Stimulated activated CD4-positive, alpha-beta T cell treated with anti-CD3 and anti-CD28 coated beads, TNF-alpha, amount 100 ng/mL, for 48 hours (primary cell): ENCODE measurements around the gene SERPINB1.
A peak's percentile ranks its signal among the peaks of the same experiment; 100 is the strongest.
"Not testable (repeated sequence)": the region's sequence is repeated elsewhere in the genome, so short reads cannot be mapped to it uniquely, and the experiment has no call there.

Experiments
- DNase-seq, 3 donors: peaks; one replicate each; pipeline ENCODE4 v3.0.0-alpha.2; 2020; ENCODE audit warnings: low read depth in 3 of 3

The SERPINB1 gene

DNA sequence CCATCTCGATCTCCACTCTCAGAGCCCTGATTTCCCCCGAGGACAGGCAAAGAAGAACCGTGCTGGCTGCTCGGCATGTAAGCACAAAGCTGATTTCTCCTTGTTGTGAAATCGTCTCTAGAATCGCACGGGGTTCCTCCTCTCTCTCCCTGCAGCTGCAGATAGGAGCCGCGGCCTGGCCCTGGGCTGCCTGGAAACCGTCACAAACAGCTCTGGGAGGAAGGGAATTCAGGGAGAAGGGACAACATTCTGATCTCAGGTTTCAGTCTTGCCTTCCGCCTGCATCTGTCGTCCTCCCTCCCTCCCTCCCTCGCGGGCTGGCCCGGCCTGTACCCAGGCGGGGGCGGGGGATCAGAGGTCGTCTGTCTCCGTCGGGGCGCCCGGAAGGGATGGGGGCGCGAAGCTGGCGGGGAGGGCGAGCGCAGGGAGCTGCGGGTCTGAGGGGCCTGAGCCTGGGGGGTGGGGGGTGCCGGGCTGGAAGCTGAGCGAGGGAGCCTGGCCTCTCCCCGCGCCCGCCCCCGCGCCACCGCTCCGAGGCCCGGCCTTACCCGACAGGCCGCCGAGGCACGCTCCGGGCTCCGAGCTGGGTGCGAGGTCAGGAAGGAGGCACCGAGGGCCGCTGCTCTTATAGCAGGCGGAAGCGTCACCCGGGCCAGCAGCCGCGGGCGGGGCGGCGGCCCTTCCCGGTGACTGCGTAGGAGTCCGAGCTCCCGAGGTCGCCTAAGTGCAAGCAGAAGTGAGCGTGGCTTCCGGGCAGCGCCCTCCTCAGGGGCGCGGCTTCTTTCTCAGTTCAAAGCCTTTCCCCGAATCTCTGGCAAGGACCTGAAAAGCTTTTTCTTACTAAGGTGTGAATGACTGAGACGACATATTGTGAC lies at the start of gene SERPINB1:
SERPINB1 (minus strand) TSS at position 600 of the 875 bp plus-strand sequence. CDS start 1,277 bp downstream, outside the sequence.
- DNase-seq, result peak; percentile 74 to 89 (median 79)

DNA sequence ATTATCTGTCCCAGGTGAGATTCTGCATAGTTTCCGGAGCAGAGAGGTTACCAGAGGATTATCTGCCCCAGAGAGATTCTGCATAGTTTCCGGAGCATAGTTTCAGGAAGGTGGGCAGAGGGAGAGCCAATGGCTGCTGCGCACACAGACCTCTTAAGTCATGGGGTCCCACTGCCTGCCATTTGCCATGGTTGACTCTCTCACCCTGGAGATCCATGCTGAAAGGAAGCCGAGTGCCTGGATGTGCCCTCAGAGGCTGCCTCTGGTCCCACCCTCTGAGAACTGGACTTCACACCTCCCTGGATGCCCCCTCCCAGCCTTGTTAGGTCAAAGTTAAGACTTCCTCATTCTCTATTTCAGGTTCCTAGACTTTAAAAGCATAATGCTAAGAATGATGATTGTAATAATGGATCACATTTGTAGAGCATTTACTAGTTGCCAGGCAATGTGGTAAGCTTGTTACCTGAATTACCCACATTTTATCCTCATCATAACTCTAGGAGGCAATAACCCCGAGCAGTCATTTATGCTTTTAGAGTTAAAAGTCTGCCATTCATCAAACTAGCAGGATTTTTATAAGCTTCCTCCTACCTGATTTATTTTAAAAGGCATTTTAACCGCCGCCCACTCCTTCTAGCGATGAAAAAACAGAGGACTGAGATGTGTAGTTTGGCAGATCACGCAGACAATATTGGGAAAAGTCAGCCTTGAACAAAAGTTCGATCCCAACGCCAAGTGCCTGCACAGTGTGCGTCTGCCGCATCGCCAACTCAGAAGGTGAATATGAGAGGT lies 49.5 kb upstream of the SERPINB1 start:
- DNase-seq, result no peak

DNA sequence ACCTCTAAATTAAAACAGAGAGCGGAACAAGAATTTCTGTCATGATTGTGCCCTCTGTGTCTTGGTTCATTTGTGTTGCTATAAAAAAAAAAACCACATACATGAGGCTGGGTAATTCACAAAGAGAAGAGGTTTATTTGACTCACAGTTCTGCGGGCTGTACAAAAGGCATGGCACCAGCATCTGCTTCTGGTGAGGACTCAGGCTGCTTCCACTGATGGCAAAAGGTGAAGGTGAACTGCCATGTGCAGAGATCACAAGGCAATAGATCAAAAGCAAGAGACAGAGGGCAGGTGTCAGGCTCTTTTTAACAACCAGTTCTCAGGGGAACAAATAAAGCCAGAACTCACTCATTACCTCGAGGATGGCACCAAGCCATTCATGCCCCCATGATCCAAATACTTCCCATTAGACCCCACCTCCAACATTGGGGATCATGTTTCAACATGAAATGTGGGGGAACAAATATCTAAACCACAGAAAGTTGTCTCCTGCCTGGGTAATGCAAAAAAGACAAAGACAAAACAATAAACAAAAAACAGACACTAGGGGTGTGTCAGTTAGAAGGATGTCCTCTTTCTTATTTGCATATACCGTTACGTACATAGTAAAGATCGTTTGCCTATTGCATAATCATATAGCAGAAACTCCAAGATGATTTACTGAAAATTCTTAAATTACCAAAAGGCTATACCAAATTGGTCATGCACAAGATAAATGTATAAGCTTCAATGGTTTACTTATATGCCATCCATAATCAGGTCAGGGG lies 44.5 kb upstream of the SERPINB1 start:
- no peak for DNase-seq

DNA sequence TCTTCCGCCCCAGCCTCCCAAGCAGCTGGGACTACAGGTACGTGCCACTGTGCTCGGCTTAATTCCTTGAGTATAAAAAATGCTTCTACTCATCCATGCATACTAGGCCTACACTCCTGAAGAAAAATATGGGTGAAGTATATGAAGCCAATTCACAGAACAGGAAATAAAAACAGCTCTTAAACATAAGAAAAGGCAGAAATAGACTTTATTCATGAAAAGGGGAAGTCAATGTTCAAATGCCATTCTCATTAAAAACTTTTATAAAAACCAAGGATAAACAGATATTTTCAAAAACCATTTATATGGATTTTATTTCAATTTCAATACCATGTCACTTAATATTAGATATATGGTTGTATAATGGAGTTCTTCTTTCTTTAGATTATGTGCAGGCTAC lies 43.1 kb upstream of the SERPINB1 start:
- DNase-seq, result no peak

DNA sequence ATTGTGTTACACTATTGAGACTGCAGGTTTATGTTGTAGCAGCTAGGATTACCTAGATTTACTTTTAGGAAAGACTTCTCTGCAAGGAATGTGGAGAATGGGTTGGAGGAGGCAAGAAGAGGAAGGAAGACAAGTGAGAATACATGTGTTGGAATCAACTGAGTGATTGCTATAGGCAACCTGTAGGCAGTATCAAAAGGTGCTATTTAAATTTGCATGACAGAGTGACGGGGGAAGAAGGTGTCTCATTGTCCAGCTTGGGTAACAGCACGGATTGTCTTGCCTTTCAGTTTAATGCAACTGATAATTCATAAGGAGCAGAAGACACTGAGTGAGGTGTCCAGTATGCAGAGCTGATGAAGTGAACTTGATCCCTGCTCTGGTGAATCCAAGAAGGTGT lies 42.0 kb upstream of the SERPINB1 start:
- DNase-seq, result no peak

DNA sequence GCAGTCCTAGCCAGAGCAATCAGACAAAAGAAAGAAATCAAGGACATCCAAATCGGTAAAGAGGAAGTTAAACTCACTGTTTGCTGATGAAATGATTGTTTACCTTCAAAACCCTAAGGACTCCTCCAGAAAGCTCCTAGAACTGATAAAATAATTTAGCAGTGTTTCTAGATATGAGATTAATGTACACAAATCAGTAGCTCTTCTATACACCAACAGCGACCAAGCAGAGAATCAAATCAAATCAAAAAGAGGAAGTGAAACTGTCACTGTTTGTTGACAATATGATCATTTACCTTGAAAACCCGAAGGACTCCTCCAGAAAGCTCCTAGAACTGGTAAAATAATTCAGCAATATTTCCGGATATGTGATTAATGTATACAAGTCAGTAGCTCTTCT lies 39.8 kb upstream of the SERPINB1 start:
- no peak for DNase-seq

DNA sequence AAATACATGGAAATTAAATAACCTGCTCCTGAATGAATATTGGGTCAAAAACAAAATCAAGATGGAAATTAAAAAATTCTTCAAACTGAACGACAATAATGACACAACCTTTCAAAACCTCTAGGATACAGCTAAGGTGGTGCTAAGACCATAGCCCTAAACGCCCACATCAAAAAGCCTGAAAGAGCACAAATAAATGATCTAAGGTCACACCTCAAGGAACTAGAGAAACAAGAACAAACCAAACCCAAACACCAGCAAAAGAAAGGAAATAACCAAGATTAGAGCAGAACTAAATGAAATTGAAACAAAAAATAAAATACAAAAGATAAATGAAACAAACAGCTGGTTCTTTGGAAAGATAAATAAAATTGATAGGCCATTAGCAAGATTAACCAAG lies 38.5 kb upstream of the SERPINB1 start:
- not testable (repeated sequence) for DNase-seq

DNA sequence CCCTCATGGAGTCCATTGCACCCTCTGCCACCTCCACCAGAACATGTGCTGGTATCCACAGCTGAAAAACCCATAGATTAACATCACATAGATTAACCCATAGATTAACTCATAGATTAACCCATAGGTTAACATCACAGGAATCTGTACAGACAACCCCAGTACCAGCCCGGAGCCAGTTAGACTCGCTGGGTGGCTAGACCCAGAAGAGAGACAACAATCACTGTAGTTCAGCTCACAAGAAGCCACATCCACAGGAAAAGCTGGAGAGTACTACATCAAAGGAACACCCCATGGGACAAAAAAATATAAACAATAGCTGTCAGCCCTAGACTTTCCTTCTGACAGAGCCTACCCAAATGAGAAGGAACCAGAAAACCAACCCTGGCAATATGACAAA lies 36.3 kb upstream of the SERPINB1 start:
- DNase-seq, result no peak

DNA sequence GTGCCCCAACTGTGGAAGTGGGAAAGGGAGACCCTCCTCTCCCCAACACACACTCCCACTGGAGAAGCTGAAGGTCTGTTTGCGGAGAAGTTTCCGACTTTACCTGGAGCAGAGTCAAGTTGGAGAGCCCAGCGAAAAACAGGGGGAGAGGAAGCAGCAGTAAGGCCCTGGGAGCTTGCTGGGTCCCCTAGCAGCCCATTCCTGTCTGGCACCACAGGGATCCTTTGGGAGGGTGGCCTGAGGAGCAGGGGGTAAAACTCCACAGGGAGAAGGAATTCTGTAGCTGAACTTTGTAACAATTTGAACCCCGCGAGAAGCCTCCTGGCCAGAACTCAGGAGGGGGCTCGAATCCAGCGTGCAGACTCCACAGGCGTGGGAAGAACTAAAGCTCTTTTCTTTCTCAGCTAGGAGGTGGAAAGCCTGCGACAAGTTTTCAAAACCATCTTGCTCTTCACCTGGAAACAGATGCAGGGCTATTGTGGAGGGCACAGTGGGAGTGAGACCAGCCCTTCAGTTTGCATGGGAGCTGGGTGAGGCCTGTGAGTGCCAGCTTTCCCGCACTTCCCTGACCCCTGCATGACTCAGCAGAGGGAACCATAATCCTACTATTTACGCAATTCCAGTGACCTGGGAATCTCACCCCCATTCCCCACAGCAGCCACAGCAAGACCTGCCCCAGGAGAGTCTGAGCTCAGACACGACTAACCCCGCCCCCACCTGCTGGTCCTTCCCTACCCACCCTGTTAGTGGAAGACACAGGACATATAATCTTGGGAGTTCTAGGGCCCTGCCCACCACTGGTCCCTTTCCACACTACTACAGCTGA lies 35.6 kb upstream of the SERPINB1 start:
- DNase-seq, result no peak

DNA sequence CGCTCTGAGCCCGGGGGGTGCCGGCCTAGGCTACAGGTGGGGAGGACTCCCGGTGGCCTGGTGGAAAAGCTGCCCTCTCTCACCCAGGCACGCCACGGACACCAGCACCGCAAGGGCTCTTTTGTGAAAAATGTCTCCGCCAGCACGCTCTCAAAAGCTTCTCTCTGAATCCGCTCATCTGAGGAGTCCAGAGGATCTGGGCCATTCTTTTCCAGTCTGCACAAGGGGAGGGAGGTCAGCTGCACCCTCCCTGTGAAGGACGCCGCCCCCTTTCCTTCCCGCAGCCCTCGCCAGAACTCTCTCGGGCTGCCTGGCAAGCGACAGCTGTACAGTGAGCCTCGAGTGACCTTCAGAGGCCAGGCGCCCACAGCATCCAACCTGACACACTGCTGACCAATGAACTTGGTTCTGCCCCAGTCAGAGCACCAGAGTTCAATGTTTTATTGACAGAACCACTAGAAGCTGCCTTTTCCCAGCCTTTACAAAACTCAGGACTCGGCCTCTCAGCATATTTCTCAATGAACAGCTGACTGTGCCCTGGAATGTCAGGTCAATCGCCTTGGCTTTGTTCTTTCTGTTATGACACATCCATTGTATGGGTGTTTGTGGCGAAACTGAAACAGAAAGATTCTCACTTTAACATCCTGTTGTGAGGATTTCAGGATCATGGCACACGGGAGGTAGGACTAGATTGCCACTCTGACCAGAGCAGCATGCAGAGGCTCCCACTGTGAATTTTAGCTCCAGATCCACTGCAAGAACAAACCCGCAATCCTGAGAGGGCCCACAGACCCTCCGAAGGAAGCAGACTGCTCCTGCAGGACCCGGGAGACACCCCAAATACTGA lies 34.8 kb upstream of the SERPINB1 start:
- no peak for DNase-seq

DNA sequence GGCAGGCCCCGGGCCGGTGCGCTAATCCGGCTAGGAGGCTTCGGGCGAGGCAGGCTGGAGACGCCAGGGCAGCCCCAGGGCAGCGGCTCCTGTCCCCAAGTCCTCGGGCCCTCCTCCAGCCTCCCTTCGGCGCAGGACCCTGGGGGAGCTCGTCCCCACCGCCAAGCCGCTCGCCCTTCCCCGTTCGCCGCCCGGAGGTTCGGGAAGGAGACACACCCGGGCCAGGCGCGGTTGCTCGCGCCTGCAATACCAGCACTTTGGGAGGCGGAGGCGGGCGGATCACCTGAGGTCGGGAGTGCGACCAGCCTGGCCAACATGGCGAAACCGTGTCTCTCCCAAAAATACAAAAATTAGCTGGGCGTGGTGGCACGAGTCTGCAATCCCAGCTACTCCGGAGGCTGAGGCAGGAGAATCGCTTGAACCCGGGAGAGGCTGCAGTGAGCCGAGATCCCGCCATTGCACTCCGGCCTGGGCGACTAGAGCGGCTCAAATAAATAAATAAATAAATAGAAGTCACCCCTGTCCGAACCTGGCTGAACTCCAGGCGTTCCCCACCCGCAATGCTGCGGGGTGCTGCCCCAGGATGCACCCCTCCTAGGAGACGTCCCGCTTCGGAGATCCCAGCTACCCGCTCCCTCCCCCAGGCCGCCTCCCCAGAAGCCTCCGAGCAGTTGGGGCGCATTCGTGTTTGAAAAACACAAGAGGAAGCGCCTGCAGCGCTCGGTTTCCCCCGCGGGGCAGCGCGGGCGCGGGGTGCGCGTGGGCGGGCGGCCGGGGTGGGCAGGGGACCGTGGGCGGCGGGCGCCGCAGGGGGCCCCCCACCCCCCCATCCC lies 33.9 kb upstream of the SERPINB1 start:
- no peak for DNase-seq

DNA sequence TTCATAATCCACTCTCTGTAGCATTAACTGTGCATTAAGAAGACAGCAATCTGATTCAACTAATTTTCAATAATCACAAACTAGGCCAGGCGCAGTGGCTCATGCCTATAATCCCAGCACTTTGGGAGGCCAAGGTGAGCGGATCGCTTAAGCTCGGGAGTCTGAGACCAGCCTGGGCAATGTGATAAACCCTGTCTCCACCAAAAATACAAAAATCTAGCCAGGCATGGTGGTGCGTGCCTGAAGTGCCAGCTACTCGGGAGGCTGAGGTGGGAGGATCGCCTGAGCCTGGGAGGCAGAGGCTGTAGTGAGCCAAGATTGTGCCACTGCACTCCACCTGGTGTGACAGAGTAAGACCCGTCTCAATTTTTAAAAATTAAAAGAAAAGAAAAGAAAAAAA lies 32.0 kb upstream of the SERPINB1 start:
- DNase-seq, result no peak

DNA sequence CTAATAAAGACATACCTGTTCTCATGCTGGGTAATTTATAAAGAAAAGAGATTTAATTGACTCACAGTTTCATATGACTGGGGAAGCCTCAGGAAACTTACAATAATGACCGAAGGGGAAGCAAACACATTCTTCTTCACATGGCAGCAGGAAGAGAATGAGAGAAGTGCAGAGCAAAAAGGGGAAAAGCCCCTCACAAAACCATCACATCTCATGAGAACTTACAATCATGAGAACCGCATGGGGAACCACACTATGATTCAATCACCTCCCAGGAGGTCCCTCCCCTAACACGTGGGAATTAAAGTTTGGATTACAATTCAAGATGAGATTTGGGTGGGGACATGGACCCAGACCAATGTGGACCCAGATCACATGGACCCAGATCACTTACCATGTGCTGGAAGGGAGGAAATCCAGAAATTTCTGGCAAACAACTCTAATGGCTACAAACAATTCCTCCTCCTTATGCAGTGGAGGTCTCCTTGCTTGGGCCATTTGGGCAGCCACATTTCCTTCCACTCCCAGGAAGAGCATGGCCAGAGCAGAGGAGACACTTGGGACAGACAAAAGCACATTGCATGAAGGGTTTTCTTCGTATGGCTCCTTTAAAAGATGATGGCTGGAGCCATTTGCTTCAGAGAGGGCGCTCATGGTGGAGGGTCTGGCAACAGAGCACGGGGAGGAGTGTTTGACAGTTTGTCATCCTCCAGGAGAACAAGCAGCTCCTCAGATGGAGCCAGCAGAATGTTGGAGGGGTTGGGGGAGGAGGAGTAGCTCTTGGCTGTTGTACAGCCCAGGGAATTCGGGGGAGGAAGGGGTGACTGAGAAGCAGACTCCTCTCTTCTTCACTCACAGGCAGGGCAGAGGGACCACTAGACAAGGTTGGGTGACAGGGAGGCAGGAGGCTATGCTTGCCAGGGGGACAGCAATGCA lies 31.0 kb upstream of the SERPINB1 start:
- DNase-seq, result no peak

DNA sequence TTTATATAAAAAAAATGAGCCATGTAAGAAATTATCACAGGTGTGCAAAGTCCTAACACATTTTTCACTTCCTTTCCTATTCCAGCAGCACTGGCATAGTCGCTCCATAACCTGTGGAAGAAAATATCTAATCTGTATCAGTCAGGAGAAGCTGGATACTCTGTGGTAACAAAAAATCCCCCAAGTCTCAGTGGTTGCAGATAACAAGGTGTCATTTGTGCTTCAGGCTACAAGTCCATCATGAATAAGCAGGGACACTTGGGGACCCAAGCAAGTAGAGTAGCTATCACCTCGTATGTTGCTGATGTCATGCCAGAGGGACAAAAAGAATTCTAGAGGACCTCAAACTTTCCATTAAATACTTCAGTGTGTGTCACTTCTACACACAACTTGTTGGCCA lies 30.3 kb upstream of the SERPINB1 start:
- DNase-seq, result no peak

DNA sequence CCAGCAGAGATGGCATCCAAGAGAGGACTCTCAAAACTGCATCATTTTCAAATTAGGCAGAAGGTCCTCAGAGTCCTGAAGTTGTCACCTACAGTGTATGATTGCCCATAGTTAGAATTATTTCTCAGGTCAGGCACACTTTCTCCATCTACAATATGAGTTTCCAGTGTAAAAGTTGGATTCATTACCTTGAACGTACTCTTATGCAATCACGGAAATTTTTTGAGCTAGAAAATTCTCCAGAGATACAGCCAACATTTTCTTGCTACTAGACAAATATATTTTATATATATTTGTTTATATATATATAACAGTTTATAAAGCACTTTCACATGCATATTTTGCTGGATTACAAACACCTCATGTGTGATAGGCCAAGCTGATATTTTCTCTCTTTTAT lies 29.4 kb upstream of the SERPINB1 start:
- DNase-seq, result no peak

DNA sequence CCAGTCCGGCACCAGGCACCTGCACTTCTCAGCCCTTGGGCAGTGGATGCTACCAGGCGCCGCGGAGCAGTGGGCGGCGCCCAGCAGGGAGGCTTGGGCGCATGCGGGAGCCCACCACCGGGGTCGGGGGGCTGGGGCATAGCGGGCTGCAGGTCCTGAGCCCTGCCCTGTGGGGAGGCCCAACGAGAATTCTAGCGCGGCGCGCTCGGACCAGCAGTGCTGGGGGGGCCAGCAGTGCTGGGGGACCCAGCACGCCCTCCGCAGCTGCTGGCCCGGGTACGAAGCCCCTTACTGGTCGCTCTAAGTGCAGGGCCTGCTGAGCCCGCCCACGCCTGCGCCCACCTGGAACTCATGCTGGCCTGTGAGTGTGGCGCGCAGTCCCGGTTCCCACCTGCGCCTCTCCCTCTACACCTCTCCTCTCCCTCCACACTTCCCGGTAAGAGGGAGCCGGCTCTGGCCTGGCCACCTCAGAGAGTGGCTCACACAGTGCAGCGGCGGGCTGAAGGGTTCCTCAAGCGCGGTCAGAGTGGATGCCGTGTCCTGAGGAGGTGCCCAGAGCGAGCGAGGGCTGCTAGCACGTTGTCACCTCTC lies 28.5 kb upstream of the SERPINB1 start:
- no peak for DNase-seq

DNA sequence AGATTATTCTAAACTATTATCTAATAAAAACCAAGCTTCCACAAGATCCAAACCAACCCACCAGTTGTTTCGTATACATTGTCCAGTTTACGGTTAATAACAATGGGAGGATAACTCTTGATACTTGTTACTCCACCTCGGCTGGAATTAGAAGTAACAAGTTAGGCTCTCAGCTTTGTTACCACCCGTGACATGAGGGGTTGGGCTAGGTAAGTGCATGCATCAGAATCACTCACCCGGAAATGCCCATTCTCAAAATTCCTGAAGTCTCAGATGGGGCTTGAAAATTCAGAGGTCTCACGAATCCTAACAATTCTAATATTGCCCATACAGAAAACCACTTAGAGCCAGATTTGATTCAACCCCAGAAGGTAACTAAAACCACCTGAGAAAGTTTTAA lies 27.0 kb upstream of the SERPINB1 start:
- DNase-seq, result no peak
